HPDE6-E6E7 (cell line): ENCODE measurements around the gene RAB44.

Experiments
- DNase-seq: peaks from one replicate; pipeline ENCODE4 v3.0.0; 2011; ENCODE audit warnings: missing footprints; ENCODE audit errors: extremely low spot score

RAB44 gene

GRCh38 chr6:36729161-36729524 lies 31.5 kb downstream of the RAB44 start:
- DNase-seq, result no peak

GRCh38 chr6:36730424-36731380 lies 33.1 kb downstream of the RAB44 start:
- no peak for DNase-seq

GRCh38 chr6:36731622-36732310 lies 34.1 kb downstream of the RAB44 start:
- DNase-seq, result no peak

GRCh38 chr6:36733300-36733699 lies 35.7 kb downstream of the RAB44 start:
- no peak for DNase-seq

DNA sequence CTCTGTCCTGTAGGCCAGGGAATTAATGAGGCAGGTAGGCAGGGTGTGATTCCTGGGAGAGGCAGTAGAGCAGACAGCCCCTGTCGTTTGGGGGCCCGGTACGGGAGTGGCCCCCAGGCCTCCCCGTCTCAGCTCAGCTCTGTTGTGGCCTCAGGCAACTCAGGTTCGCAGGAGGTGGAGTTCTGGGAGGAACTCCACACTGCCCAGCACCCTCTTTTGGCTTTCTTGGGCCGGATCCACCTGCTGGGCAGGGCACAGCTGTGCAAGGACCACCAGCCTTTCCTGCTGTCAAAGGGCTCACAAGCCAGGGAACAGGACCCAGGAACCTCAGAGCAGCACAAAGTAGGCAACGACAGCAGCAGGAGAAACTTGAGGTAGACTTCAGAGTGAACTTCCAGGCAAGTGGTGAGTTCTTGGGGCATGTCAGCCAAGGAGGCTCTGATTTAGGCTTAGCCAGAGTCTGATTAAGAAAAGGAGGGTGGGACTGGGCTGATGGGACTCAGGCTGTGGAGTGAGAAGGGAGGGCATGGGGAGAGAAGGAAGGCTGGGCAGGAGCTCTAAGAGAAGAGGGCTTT lies 36.9 kb downstream of the RAB44 start:
- DNase-seq, result no peak

DNA sequence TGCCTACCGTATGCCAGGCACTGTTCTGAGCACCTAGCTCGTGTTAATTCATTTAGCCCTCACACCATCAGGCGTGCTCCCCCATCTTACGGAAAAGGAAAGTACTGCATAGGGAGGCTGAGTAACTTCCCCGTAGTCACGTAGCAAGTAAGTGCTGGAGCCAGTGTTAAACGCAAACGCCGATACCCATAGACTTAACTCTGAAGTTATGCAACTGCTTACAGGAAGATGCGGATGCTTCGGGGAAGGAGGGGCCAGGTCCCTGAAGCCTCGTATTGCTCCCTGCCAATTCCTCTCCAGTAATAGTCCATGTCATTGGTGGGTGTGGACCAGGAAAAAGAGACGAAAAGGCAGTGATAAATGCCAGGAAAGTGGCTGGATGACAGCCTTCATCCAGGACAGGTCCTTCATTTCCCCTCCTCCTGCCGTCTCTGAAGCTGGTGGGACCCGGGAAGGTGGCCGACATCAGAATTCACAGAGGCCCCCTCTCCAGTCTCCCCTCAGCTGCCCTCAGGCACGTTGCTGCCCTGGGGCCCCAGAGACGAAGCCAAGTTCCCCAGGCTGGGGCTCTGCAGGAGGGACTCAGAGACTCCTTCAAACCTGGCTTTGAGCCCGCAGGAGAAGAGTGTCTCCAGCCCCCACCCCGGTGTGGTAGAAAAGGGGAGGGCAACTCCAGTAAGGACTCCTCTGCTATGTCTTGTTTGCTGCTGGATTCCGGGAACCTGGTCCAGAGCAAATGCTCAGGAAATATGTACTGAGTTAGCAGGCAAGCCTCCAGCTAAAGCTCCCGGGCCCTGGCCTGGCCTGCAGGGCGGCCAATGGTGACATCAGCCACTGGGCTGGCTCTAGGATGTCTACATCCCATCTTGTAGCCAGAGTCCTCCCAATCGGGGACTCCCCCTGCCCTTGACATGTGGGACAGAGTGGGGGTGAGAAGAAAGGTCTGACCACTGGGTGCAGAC lies 37.8 kb downstream of the RAB44 start:
- DNase-seq, result no peak

DNA sequence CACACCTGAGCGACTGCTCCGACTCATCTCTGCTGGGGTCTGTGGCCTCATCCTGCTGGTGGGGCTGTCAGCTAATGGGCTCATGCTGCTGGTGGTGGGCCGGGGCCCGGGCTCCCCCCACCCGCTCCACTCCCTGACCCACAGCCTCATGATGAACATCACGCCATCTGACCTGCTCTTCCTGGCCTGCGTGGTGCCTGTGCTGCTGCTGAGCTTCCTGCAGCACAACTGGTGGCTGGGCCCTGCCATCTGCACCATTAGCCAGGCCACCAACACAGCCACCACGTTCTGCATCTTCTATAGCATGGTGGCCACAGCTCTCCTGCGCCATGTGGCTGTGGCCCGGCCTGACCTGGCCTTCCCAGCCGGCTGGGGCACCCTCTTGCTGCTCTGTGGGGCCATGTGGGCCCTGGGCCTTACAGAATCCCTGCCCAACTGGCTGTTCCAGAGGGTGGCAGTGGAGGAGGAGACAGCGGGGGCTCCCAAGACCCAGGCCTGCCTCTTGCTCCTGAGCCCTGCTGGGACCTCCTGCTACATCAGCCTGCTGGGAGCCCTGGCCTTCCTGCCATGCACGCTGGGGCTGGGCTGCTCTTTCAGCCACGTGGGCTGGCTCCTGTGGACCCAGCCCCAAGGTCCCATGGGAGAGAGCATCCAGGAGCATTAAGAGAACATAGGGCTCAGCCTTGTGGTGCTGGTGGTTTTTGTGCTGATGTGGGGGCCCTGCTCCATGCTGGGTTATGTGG lies 39.6 kb downstream of the RAB44 start:
- DNase-seq, result no peak

DNA sequence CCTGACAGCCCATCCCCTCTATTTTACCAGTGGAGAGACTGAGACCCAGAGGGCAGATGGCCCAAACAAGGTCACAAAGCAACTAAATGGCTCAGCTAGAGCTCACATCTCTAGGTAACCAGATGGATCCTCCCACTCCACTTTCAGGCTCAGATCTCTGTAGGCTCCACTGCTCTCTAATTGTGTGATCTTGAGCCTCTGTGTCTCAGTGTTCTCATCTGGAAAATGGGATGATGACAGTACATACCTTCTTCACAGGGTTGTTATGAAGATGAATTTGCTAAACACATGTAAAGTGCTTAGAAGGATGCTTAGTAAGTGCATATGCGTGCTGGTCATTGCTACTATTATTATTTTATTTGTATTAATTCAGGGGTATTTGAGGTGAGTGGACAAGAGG lies 40.5 kb downstream of the RAB44 start:
- no peak for DNase-seq

GRCh38 chr6:36739947-36740817 lies 42.6 kb downstream of the RAB44 start:
- DNase-seq, result no peak

DNA sequence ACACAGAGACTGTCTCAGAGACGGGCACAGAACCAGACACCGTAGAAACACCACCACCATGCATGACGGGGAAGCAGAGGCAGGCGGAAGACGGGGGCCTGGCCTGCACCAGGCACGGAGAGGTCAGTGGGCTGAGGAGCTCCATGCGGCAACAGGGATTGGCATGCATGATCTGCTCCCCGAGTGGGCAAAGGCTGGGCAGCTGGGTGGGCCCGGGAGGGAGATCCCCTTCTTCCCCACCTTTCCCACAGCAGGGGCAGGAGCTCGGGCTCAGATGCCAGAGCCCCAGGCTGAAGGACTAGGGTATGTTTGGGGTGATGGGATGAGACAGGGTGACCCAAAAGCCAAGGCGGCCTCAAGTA lies 43.2 kb downstream of the RAB44 start:
- DNase-seq, result no peak

DNA sequence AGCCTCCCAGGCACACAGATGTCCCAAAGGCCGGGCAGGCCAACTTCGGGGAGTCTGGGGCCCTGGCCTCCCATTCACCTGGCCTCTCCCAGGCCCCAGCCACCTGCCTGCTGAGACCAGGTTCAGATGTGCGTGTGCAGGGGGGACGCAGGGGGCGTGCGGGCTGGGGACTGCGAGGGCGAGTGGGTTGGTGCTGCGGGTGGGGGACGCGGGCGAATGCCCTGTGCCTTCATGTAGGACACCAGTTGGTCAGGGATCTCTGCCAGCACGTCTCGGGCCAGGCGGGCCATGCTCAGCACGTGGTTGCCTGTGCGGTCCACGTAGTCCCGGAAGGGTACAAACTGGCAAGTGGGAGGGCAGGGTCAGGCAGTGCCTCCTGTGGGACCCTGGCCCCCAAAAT lies 44.5 kb downstream of the RAB44 start:
- DNase-seq, result no peak

DNA sequence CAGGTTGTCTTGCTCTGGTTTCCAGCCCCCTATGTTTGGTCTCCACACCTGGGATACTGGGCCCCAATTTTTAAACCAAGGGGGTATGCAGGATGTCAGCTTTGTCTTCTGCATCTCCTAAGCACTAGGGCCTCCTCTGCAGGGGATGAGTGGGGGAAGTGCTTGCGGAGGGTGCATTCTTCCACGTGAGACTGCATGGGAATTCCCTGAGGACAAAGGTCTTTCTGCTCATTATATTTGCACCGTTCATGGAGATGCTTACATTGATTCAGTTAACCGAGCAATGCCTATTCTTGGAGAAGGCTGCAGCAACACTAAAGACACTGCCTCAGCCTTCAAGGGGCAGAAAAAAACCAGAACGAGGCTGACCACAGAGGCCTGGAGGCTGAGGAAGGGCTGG lies 45.4 kb downstream of the RAB44 start:
- no peak for DNase-seq

DNA sequence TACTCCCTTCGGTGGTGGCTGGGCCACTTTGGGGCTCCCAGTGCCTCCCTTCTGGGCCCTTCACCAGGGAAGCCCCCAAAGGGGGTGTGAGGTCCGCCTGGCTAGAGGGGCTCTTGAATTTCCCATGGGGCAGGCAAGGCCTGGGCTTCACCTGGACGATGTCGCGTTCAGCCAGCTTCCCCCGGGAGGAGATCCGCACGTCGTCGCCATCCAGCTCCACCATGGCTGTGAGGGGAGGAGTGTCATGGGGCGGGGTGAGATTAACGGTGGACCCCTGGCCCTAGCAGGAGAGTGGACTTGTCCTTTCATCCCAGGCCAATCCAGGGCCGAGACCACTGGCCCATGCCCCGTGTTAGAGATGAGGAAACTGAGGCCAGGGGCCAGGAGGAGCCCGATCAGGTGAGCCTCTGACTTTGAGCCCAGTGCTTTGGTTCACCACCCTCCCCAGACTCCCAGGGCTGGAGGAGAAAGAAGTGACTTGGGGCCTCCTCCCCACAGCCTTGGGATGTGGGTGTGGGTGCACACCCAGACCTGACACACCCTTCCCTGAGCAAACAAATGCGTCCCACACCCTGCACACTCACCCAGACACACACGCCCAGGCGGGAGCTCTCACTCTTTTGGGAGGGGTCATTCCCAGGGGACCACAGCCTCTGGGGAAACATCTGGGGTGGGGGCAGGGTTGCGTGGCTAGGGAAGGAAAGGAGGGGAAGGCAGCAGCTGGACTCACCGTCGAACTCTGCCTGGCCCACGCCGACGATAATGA lies 46.1 kb downstream of the RAB44 start:
- no peak for DNase-seq

GRCh38 chr6:36744304-36744673 lies 46.7 kb downstream of the RAB44 start:
- no peak for DNase-seq

GRCh38 chr6:36745283-36745682 lies 47.7 kb downstream of the RAB44 start:
- no peak for DNase-seq

GRCh38 chr6:36745836-36746235 lies 48.2 kb downstream of the RAB44 start:
- no peak for DNase-seq

DNA sequence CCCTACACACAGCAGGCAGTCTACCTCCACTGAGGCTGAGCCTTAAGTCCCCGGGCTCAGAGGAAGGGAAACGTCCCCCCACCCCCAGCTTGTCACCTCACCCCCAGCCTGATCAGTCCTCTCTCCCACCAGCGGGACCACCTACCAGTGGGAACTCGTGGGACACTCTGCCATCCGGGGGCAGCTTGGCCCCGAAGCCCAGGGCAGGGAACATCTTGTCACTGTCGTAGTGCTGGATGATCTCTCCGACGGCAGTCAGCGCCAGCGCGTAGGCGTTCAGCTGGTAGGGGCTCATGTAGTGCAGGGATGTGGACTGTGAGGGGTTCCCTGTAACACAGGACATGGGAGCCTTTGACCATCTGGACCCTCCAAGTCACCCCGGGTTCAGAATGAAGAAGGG lies 48.6 kb downstream of the RAB44 start:
- DNase-seq, result no peak

- no peak for DNase-seq
Observed at GRCh38 chr6:36749829-36750489, 52.3 kb downstream of the RAB44 start.

GRCh38 chr6:36751091-36751490 lies 53.5 kb downstream of the RAB44 start:
- no peak for DNase-seq
